ENCODE measurements around the gene AMMECR1.
A peak's percentile ranks its signal among the peaks of the same experiment; 100 is the strongest.

The AMMECR1 gene

GRCh38 chrX:110268886-110269285 lies 49.0 kb downstream of the AMMECR1 start:
- no peak overlapping the region for H3K9ac ChIP-seq (ENCODE audit: low read depth, low read length)
- H3K27ac ChIP-seq (ENCODE audit: low read length): peak overlapping the region; percentile 52
- peak overlapping the region; percentile 26; the same call in 1 of the 2 replicates for H2AFZ ChIP-seq (ENCODE audit: low read depth, low read length)
- H3K4me2 ChIP-seq (ENCODE audit: insufficient read depth, low read length): peak overlapping the region; percentile 36; the same call in 1 of the 2 replicates
- H3K36me3 ChIP-seq (ENCODE audit: insufficient read depth, low read length): no peaks in the 10 kb centered on the region
- ATAC-seq (ENCODE audit: insufficient read depth, low read depth): peak; percentile 68; the same call in 2 of the 3 replicates
- H4K20me1 ChIP-seq (ENCODE audit: insufficient read depth, low read length): no peaks in the 10 kb centered on the region
- H3K79me2 ChIP-seq (ENCODE audit: insufficient read depth, low read length): no peaks in the 10 kb centered on the region
- H3K9me3 ChIP-seq (ENCODE audit: insufficient read depth, low read length, severe bottlenecking): no peaks in the 10 kb centered on the region
- no peak for TF ChIP-seq EZH2 (IDR thresholded peaks at IDR 0.05; ENCODE audit: borderline replicate concordance, low read depth, low read length, severe bottlenecking)
- H3K4me1 ChIP-seq (ENCODE audit: insufficient read depth, low read length): peaks cover 27% of the 10 kb centered on the region
- H3K27me3 ChIP-seq (ENCODE audit: insufficient read depth, low read length, poor library complexity): no peaks in the 10 kb centered on the region
- no peak overlapping the region for H3K4me3 ChIP-seq (ENCODE audit: low read depth in 1 of 2, low read length in 2 of 2)
- peak; percentile 4 for DNase-seq

- Histone ChIP-seq H3K4me1 (ENCODE audit: insufficient read depth, low read length) (peaks cover 27% of the 10 kb centered on the region), H2AFZ (ENCODE audit: low read depth, low read length) (no peak overlapping the region), H3K4me3 (ENCODE audit: low read depth in 1 of 2, low read length in 2 of 2) (no peak overlapping the region), H3K4me2 (ENCODE audit: insufficient read depth, low read length) (peak overlapping the region; percentile 36; the same call in 1 of the 2 replicates), H3K79me2 (ENCODE audit: insufficient read depth, low read length) (no peaks in the 10 kb centered on the region), H3K36me3 (ENCODE audit: insufficient read depth, low read length) (no peaks in the 10 kb centered on the region), H4K20me1 (ENCODE audit: insufficient read depth, low read length) (no peaks in the 10 kb centered on the region), H3K9me3 (ENCODE audit: insufficient read depth, low read length, severe bottlenecking) (no peaks in the 10 kb centered on the region), H3K9ac (ENCODE audit: low read depth, low read length) (no peak overlapping the region), H3K27me3 (ENCODE audit: insufficient read depth, low read length, poor library complexity) (no peaks in the 10 kb centered on the region), H3K27ac (ENCODE audit: low read length) (peak overlapping the region; percentile 52; the same call in 1 of the 2 replicates)
- DNase-seq: no peak
- no peak for TF ChIP-seq EZH2 (IDR thresholded peaks at IDR 0.05; ENCODE audit: borderline replicate concordance, low read depth, low read length, severe bottlenecking)
- TF ChIP-seq, protein P1, sequence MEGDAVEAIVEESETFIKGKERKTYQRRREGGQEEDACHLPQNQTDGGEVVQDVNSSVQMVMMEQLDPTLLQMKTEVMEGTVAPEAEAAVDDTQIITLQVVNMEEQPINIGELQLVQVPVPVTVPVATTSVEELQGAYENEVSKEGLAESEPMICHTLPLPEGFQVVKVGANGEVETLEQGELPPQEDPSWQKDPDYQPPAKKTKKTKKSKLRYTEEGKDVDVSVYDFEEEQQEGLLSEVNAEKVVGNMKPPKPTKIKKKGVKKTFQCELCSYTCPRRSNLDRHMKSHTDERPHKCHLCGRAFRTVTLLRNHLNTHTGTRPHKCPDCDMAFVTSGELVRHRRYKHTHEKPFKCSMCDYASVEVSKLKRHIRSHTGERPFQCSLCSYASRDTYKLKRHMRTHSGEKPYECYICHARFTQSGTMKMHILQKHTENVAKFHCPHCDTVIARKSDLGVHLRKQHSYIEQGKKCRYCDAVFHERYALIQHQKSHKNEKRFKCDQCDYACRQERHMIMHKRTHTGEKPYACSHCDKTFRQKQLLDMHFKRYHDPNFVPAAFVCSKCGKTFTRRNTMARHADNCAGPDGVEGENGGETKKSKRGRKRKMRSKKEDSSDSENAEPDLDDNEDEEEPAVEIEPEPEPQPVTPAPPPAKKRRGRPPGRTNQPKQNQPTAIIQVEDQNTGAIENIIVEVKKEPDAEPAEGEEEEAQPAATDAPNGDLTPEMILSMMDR (IDR thresholded peaks at IDR 0.05; ENCODE audit: borderline replicate concordance, extremely low read depth, low read length, poor library complexity, severe bottlenecking): no peak
- ATAC-seq (ENCODE audit: insufficient read depth, low read depth): no peak
Observed at GRCh38 chrX:110268395-110268794, 49.5 kb downstream of the AMMECR1 start.

GRCh38 chrX:110267874-110268273 lies 50.0 kb downstream of the AMMECR1 start:
- DNase-seq (peak; percentile 15), ATAC-seq (ENCODE audit: insufficient read depth, low read depth) (peak; percentile 79)
- TF ChIP-seq, protein P1 (IDR thresholded peaks at IDR 0.05; ENCODE audit: borderline replicate concordance, extremely low read depth, low read length, poor library complexity, severe bottlenecking): no peak
- no peak for TF ChIP-seq EZH2 (IDR thresholded peaks at IDR 0.05; ENCODE audit: borderline replicate concordance, low read depth, low read length, severe bottlenecking)

GRCh38 chrX:110265661-110266060 lies 52.2 kb downstream of the AMMECR1 start:
- Histone ChIP-seq H3K27ac (ENCODE audit: low read length) (no peak overlapping the region), H3K4me1 (ENCODE audit: insufficient read depth, low read length) (peaks cover 30% of the 10 kb centered on the region), H3K4me2 (ENCODE audit: insufficient read depth, low read length) (no peak overlapping the region), H3K36me3 (ENCODE audit: insufficient read depth, low read length) (no peaks in the 10 kb centered on the region), H3K9me3 (ENCODE audit: insufficient read depth, low read length, severe bottlenecking) (no peaks in the 10 kb centered on the region), H3K9ac (ENCODE audit: low read depth, low read length) (no peak overlapping the region), H4K20me1 (ENCODE audit: insufficient read depth, low read length) (no peaks in the 10 kb centered on the region), H3K79me2 (ENCODE audit: insufficient read depth, low read length) (no peaks in the 10 kb centered on the region), H3K27me3 (ENCODE audit: insufficient read depth, low read length, poor library complexity) (no peaks in the 10 kb centered on the region), H3K4me3 (ENCODE audit: low read depth in 1 of 2, low read length in 2 of 2) (no peak overlapping the region), H2AFZ (ENCODE audit: low read depth, low read length) (no peak overlapping the region)
- DNase-seq (no peak), ATAC-seq (ENCODE audit: insufficient read depth, low read depth) (no peak)
- no peak for TF ChIP-seq EZH2 (IDR thresholded peaks at IDR 0.05; ENCODE audit: borderline replicate concordance, low read depth, low read length, severe bottlenecking)
- TF ChIP-seq, protein P1 (IDR thresholded peaks at IDR 0.05; ENCODE audit: borderline replicate concordance, extremely low read depth, low read length, poor library complexity, severe bottlenecking): no peak

More at GRCh38 chrX:110267874-110268273, 50.0 kb downstream of the AMMECR1 start:
- peak overlapping the region; percentile 18; the same call in 1 of the 2 replicates for H3K4me2 ChIP-seq (ENCODE audit: insufficient read depth, low read length)
- no peaks in the 10 kb centered on the region for H3K9me3 ChIP-seq (ENCODE audit: insufficient read depth, low read length, severe bottlenecking)
- H3K27ac ChIP-seq (ENCODE audit: low read length): peak overlapping the region; percentile 51
- H3K27me3 ChIP-seq (ENCODE audit: insufficient read depth, low read length, poor library complexity): no peaks in the 10 kb centered on the region
- H3K4me3 ChIP-seq (ENCODE audit: low read depth in 1 of 2, low read length in 2 of 2): no peak overlapping the region
- H3K79me2 ChIP-seq (ENCODE audit: insufficient read depth, low read length): no peaks in the 10 kb centered on the region
- no peak overlapping the region for H3K9ac ChIP-seq (ENCODE audit: low read depth, low read length)
- H3K4me1 ChIP-seq (ENCODE audit: insufficient read depth, low read length): peaks cover 27% of the 10 kb centered on the region
- H4K20me1 ChIP-seq (ENCODE audit: insufficient read depth, low read length): no peaks in the 10 kb centered on the region
- no peaks in the 10 kb centered on the region for H3K36me3 ChIP-seq (ENCODE audit: insufficient read depth, low read length)
- H2AFZ ChIP-seq (ENCODE audit: low read depth, low read length): no peak overlapping the region
